NCI-H774 (cell line): ENCODE results near the gene HECTD4.
"Not testable (repeated sequence)": the region's sequence is repeated elsewhere in the genome, so short reads cannot be mapped to it uniquely, and the experiment has no call there.

Source experiments
- DNase-seq: peaks from one replicate; lab custom pipeline; 2025; lab: John Stamatoyannopoulos, UW

The HECTD4 gene

DNA sequence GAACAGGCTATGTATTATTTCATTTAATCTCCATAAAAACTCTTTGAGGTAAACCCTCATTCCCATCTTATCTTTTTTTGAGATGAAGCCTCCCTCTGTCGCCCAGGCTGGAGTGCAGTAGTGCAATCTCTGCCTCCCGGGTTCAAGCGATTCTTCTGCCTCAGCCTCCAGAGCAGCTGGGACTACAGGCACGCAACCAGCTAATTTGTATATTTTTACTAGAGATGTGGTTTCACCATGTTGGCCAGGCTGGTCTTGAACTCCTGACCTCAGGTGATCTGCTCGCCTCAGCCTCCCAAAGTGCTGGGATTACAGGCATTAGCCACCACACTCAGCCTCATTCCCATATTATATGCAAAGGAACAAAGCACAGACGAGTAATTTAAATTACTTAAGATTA, 25.5 kb upstream of the HECTD4 start:
- not testable (repeated sequence) for DNase-seq

DNA sequence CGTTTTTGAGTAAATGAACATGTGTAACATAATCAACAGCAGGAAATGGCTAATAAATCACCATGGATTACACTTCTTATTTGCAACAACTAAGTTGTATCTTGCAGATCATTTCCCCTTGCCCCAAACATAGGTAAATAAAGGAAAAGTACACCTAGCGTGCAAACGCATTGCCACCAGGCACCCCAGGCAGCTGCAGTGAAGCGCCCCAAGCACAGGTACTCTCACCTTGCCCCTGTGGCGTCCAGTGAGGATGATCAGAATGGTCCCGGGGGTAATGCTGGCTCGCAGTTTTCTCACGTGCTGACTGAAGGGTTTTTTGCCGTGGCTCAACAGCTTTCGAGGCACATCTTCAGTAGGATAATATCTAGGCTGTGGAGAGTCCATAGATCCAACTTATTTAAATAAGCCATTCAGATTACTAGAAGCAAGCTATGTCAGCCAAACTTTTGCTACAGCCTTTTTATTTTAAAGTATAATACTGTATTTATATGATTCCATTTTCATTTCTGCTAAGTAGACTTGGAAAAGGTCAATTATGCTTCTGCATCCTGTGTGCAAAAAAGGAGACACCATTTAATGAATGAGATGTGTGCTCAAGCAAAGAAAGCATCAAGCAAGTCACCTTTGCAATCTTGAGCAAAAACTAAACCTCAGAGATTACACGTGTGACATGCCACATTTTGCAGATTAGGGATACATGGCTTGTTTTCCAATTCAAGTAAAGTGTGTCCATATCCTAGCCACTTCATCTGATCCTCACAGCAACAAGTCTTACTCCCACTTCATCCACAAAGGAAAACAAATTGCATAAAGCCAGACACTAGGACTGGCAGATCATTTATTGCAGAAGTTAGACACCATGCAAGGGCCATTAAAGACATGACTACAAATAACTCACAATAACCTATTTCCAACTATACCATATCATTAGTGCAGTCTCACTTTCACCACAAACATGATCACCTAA, 24.6 kb upstream of the HECTD4 start:
- no peak for DNase-seq

DNA sequence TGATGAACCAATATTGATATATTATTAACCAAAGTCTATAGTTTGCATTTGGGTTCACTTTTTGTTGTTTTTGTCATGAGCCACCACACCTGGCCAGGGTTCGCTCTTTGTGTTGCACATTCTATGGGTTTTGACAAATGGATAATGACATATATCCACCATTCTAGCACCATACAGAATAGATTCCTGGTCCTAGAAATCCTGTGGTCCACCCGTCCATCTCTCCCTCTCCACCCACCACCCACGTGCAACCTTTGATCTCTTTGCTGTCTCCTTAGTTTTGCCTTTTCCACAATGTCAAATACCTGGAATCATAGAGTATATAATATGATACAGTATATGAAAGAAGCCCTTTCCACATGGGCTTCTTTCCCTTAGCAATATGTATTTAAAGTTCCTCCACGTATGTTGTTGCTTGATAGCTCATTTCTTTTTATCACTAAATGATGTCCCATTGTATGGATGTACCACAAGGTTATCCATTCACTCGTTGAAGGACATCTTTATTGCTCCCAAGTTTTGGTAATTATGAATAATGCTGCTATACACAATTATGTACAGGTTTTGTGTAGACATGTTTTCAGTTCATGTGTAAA, 19.8 kb upstream of the HECTD4 start:
- DNase-seq: no peak

DNA sequence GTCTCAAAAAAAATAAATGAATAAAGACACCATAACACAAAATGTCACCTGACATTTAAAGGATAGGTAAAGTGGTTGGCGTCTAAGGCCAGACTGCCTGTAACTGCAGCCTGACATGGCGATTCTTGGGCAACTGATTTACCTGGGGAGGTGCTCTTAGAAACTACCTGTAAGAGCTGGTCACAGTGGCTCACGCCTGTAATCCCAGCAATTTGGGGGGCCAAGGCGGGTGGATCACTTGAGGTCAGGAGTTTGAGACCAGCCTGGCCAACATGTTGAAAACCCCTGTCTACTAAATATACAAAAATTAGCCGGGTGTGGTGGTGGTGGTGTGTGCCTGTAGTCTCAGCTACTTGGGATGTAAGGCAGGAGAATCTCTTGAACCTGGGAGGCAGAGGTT, 18.8 kb upstream of the HECTD4 start:
- DNase-seq: no peak

DNA sequence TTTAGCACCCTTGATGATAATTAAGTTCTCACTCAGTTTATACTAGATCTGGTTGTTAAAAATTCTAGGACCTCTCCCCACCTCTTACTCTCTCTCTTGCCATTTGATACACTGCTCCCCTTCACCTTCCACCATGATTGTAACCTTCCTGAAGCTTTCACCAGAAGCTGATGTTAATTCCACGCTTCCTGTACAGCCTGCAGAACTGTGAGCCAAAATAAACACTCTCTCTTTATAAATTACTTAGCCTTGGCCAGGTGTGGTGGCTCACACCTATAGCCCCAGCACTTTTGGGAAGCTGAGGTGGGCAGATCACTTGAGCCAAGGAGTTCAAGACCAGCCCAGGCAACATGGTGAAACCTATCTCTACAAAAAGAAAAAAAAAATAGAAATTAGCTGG, 11.1 kb upstream of the HECTD4 start:
- no peak for DNase-seq

DNA sequence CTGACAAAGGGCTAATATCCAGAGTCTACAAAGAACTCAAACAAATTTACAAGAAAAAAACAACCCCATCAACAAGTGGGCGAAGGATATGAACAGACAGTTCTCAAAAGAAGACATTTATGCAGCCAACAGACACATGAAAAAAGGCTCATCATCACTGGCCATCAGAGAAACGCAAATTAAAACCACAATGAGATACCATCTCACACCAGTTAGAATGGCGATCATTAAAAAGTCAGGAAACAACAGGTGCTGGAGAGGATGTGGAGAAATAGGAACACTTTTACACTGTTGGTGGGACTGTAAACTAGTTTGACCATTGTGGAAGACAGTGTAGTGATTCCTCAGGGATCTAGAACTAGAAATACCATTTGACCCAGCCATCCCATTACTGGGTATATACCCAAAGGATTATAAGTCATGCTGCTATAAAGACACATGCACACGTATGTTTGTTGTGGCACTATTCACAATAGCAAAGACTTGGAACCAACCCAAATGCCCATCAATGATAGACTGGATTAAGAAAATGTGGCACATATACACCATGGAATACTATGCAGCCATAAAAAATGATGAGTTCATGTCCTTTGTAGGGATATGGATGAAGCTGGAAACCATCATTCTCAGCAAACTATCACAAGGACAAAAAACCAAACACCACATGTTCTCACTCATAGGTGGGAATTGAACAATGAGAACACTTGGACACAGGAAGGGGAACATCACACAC, 7.9 kb upstream of the HECTD4 start:
- DNase-seq: not testable (repeated sequence)

DNA sequence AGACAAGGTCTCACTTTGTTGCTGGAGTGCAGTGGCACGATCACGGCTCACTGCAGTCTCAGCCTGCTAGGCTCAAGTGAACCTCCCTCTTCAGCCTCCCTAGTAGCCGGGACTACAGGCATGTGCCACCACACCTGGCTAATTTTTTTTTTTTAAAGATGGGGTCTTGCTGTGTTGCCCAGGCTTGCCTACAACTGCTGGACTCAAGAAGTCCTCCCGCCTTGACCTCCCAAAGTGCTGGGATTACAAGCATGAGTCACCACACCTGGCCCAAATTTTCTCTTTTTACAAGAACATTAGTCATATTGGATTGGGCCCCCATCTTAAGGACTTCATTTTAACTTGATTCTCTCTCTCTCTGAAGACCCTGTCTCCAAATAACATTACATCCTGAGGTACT, 7.0 kb upstream of the HECTD4 start:
- DNase-seq: no peak

DNA sequence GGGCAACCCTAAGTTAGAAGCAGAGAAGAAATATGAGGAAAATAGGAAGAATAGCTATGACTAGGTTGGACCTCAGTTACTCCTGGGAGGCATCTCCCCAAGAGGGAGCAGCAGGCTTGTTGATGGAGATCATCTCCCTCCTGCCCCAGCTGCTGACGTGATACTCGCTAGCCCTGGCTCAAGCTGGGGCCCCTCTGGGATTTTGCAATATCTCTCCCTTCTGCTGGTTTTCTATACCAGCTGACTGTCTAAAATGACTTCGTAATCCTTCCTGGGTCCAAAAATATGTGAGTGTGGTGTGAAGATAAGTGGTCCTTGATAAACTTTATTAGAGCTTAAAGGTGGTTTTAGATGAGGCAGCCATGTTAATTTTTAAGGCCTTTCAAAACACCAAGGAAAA, 4.5 kb upstream of the HECTD4 start:
- DNase-seq: no peak

DNA sequence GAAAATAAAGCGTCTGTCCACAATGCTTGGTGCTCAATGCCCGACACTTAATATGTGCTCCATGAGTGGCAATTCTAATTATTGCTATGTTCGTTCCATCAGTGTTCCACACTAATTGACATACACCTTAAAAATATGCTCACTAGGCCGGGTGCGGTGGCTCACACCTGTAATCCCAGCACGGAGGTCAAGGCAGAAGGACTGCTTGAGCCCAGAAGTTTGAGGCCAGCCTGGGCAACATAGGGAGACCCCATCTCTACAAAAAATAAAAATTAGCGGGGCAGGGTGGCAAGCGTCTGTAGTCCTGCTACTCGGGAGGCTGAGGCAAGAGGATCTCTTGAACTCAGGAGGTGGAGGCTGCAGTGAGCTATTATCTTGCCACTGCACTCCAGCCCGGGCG, 635 bp upstream of the HECTD4 start:
- no peak for DNase-seq

DNA sequence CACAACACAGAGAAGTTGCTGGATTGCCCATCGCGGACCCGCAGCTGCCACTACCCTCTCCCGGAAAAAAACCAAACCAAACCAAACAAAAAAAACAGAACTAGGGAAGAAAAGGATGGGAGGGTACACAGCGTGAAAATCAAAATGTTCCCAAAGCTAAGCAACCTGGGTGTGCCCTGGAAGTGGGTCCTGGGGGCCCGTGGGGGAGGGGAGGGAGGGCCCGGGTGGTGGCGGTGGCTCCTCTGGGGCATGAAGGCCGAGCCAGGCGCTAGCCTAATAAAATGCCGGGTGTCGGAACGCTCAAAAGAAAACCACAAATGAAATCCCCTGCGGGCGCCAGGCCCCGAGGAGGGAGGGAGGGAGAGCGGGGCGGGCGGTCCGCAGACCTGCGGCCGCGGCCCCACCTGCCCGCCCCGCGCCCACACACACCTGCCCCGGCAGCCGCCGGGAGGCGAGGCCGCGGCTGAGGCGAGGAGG, 787 bp downstream of the HECTD4 start:
- no peak for DNase-seq

DNA sequence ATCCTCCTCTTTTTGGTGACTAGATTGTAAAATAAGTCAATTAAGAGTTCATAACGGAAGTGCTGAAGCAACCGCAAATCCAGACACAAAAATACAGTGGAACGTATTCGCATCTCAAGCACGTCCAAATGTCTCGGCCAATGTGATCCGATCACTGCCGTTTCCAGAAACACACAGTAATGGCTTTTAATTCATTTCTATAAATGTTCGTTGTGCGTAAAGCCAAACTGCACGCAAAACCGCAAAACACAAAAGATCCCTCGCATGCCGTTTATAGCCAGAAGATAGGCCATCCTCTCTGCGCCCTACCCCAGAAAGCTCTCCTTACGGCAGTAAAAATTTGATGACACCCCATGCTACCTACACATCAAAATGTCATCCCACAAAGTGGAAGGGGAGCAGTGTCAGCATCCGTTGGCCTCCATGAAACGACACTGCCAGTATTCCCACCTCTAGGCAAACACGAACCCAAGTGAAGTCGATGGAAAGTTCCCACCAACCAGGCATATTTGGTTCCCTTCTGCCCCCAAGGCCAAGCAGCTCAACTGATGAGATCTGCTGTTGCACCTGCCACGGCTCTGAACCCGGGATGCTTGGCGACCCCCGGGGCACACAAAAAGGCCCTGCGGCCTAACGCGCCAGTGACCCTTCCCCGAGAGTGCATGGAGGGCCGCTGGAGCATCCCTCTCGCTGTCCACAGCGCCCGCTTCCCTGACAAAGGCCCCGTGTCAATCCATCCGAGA, 1.4 kb downstream of the HECTD4 start:
- DNase-seq: no peak

DNA sequence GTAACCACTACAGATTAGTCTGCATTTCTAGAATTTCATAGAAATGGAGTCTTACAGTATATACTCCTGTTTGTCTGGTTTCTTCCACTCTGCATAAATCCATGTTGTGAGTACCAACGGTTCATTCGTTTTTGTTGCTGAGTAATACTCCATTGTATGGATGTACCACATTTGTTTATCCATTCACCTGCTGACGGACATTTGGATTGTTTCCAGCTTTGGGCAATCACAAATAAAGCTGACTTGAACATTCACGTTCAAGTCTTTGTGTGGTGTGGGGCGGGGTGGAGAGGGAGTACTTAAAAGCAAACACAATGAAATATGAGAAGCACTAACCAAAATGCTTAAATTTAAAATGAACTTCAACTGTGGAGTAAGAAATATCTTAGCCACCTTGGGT, 7.1 kb downstream of the HECTD4 start:
- DNase-seq: peak; percentile 23

DNA sequence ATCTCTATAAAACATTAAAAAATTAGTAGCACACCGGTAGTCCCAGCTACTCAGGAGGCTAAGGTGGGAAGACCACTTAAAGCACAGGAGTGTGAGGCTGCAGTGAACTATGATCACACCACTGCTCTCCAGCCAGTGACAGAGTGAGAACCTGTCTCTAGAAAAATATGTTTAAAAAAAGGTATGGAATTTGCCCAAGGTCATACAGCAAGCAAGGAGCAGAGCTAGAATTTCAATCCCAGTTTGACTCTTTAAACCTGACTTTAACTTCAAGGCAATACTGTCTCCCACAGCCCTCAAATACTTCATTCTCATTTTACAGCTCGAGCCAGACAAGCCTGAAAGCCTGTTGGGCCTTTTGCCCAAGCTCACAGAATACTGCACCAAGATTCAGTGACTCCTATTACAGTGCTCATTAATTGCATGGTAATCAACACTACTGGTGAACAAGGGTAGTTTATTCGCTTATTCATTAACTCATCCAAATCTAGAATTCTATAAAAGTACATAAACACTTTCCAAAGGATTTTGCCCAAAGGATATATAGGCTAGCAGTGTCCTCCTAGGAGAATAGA, 8.0 kb downstream of the HECTD4 start:
- DNase-seq: no peak

DNA sequence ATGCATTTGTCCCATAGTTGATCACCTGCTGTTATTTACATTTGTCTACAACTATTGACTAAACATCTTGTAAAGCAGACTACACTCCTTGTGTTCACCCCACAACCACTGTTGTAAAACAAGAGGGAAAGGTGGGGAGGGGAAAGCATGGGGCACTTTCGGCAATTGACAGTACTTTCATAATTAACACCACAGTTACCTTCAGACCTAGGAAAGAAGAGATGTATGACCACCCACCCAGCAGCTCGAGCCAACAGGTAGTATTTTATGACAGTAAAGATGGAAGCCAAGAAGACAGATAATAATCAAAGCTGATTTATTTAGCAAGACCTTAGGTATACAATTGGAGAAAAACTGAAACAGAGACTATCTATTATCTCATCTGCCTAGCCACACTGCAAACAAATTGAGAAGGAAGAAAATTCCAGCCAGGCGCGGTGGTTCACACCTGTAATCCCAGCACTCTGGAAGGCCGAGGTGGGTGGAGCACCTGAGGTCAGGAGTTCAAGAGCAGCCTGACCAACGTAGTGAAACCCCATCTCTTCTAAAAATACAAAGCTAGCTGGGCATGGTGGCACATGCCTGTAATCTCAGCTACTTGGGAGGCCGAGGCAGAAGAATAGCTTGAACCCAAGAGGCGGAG, 11.2 kb downstream of the HECTD4 start:
- peak; percentile 31 for DNase-seq

DNA sequence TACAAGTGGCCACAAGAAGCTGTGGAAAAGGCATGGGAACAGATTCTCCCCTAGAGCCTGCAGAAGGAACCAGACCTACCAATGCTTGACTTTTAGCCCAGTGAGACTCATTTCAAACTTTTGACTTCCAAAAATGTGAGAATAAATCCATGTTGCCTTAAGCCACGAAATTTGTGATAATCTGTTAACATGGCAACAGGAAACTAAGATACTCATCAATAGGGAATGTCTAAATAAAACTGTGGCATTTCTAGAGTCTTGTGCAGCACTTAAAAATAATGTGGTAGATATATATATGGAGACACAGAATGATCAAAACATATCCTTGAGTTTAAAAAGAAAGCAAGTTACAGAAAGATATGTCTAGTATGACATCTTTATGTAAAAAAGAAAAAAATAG, 12.0 kb downstream of the HECTD4 start:
- DNase-seq: no peak

DNA sequence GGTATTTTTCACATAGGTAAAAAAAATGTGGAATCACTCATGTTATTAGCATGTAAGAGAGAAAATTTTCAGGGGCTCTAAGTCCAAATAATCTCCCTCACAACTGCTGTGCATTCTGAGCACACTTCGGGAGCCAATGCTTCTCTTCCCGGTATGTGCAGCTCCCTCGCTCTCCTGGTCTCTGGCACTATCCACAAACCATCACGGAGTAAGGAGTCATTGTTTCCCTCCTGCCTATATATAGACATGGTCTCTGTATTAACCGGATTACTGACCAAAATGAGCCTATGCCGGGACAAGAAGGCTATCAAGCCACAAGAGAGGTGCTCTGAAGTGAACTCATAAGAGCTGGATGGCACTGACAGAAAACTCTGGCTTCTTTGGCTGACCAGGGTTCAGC, 13.4 kb downstream of the HECTD4 start:
- no peak for DNase-seq

DNA sequence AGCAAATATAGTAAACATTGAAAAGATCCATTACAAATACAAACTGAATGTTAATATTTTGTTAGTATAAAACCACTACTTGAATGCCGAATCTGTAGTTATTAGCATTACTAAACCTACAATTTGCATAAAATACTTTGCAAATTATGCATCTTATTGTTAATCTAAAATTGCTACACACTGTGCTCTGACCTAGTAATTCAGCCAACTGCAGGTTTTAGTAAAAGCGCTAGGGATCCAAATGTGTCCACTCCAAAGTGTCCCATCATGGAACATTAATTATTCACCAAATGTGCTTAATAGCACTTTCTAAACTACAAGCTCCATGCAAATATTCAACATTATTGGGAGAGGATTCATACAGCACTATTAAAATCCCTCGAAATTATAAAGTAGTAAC, 14.3 kb downstream of the HECTD4 start:
- no peak for DNase-seq

DNA sequence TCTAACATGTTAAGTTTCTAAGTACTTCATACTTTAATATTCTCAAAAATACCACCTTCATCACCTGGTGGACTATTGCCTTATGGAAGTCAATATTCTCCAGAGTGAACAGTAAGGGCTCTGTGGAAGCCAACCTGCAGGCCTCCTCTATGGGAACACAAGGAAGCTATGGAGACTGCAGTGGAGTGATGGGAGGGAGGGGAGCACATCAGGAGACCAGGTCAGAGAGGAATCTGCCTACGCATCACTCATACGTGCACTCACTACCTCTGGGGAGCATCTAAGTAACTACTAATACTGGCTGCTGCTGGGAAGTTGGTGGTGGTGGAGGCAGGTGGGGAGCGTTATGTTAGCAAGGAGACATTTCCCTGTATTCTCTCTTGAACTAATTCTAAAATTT, 19.9 kb downstream of the HECTD4 start:
- DNase-seq: no peak

DNA sequence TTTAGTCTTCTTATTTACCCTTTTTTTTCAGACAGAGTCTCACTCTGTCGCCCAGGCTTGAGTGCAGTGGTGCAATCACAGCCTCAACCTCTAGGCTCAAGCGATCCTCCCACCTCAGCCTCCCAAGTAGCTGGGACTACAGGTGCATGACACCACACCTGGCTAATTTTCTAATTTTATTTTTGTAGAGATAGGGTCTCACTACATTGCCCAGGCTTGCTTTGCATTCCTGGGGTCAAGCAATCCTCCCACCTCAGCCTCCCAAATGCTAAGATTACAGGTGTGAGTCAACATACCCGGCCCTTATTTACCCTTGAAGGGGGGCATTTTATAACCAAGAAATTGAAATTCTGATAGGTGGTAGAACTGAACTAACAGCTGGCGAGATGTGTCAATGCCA, 21.0 kb downstream of the HECTD4 start:
- DNase-seq: no peak

DNA sequence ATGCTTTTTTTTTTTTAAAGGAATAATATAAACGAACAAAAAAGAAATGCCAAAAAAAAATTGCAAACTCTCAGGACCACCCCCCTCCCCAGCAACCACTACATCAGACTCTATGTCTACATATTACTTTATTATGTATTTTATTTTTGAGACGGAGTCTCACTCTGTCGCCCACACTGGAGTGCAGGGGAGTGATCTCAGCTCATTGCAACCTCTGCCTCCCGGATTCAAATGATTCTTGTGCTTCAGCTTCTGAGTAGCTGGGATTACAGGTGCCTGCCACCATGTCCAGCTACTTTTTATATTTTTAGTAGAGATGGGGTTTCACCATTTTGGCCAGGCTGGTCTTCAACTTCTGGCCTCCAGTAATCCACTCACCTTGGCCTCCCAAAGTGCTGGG, 22.9 kb downstream of the HECTD4 start:
- DNase-seq: no peak

DNA sequence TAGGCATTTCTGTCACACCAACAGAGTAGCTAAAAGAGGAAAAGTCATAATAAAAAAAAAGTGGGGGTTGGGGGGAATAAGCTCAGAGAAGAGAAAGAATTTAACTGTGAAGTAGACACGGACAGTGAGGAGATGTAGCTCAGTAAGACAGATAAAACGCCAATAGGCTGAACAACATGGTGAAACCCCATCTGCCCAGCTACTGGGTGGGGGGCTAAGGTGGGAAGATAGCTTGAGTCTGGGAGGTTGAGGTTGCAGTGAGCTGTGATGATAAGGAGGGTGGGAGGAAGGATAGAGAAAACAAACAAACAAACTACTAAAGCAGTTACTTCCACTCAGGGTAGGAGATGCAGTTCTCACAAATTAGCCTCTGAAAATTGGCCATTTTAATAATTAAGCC, 25.0 kb downstream of the HECTD4 start:
- DNase-seq: no peak
